K562 (cell line): ENCODE measurements around the gene RHO. TPM values are rescaled to one million over a fixed set of nuclear protein-coding genes. Genes with fewer than 3 reads are reported as not detected.

Experiments
- ATAC-seq: fragments of 200-7000 bp; cut with Tn5 transposase; 3 replicates; pipeline ENCODE4 v1.9.1; 2020; ENCODE audit warnings: moderate library complexity
- BruUV-seq: library from RNA; stranded (reverse); fragments of 400-500 nt; replicated peaks from 2 replicates; lab custom pipeline; 2021; lab: Mats Ljungman, UMichigan
- CTCF ChIA-PET: fragments of 300-600 bp; formaldehyde crosslinking; extraction: SDS; loops from one replicate; lab custom pipeline; 2021; ENCODE audit warnings: low intra/inter-chr PET ratio; lab: Yijun Ruan, JAX
- POLR2A ChIA-PET: fragments of 300-600, 350-650 bp; sonication (Branson Sonifier 250); formaldehyde crosslinking; extraction: SDS; loops from one replicate; lab custom pipeline; 2021; ENCODE audit warnings: antibody characterized with exemption, inconsistent platforms; lab: Yijun Ruan, JAX
- DNase-seq, 4 experiments: peaks; one replicate each; pipeline versions ENCODE4 v3.0.0 to v3.0.0-alpha.2; 2011 to 2018; ENCODE audit warnings: low spot score in 3 of 4, mixed read lengths in 3 of 4; ENCODE audit errors: extremely low read depth in 1 of 4
- FAIRE-seq: peaks from 2 replicates; lab custom pipeline; 2011; peaks lifted over from hg19 to GRCh38; lab: Jason Lieb, UNC
- H2AFZ ChIP-seq: 2 replicates; pipeline ENCODE4 v1.6.0; 2011; ENCODE audit warnings: low read depth, low read length, control low read depth, inconsistent platforms
- H3K27ac ChIP-seq: fragments of 200-600 bp; 3 replicates; pipeline ENCODE4 v1.8.0; 2011; ENCODE audit warnings: low read depth, mild to moderate bottlenecking, control low read depth, inconsistent platforms, low read length, moderate library complexity, mixed read lengths; ENCODE audit errors: extremely low read depth
- H3K27me3 ChIP-seq, 2 experiments: fragments of 300-600 bp in 1 of 2; 2 replicates in 1 of 2; 3 replicates in 1 of 2; pipeline versions ENCODE4 v1.6.0 to v1.8.0; 2011; ENCODE audit warnings: inconsistent platforms in 2 of 2, low read length in 2 of 2, mild to moderate bottlenecking in 1 of 2, mixed read lengths in 1 of 2, moderate library complexity in 1 of 2; ENCODE audit not compliant: control insufficient read depth in 2 of 2, insufficient read depth in 2 of 2
- H3K36me3 ChIP-seq: fragments of 300-600 bp; 3 replicates; pipeline ENCODE4 v1.8.0; 2011; ENCODE audit warnings: mild to moderate bottlenecking, low read length, inconsistent platforms; ENCODE audit not compliant: control insufficient read depth, insufficient read depth
- H3K4me1 ChIP-seq, 2 experiments: fragments of 200-600 bp in 1 of 2; replicated peaks in 1 of 2; 2 replicates in 1 of 2; 3 replicates in 1 of 2; pipeline versions ENCODE4 v1.5.1 to v1.8.0; 2011; ENCODE audit warnings: inconsistent platforms in 2 of 2, low read length in 2 of 2, mild to moderate bottlenecking in 1 of 2, mixed read lengths in 1 of 2, moderate library complexity in 1 of 2; ENCODE audit not compliant: control insufficient read depth in 2 of 2, insufficient read depth in 2 of 2
- H3K4me2 ChIP-seq: 2 replicates; pipeline ENCODE4 v1.6.1; 2011; ENCODE audit warnings: low read length, control low read depth, inconsistent platforms, mixed read lengths; ENCODE audit not compliant: insufficient read depth
- H3K4me3 ChIP-seq: fragments of 200-600 bp; sonication (generic), shearing (Covaris generic); 2 replicates; pipeline ENCODE4 v1.5.1; 2016; ENCODE audit warnings: control low read depth, inconsistent platforms
- H3K79me2 ChIP-seq: fragments of 200-600 bp; 3 replicates; pipeline ENCODE4 v1.8.0; 2011; ENCODE audit warnings: low read length, inconsistent platforms; ENCODE audit not compliant: control insufficient read depth, insufficient read depth
- H3K9ac ChIP-seq, 2 experiments: 2 replicates each; pipeline versions ENCODE4 v1.6.0 to v1.6.1; 2011; ENCODE audit warnings: low read depth in 2 of 2, low read length in 2 of 2, control low read depth in 1 of 2, inconsistent platforms in 1 of 2, mild to moderate bottlenecking in 1 of 2, mixed read lengths in 1 of 2; ENCODE audit not compliant: insufficient read depth in 1 of 2
- H3K9me1 ChIP-seq: one replicate; pipeline ENCODE4 v1.6.0; 2011; ENCODE audit warnings: inconsistent platforms, mild to moderate bottlenecking, low read length, moderate library complexity; ENCODE audit not compliant: control insufficient read depth, insufficient read depth
- H3K9me3 ChIP-seq: replicated peaks from 2 replicates; pipeline ENCODE4 v1.5.1; 2011; ENCODE audit warnings: low read depth, low read length, inconsistent platforms; ENCODE audit not compliant: control insufficient read depth, insufficient read depth
- H4K20me1 ChIP-seq: replicated peaks from 2 replicates; pipeline ENCODE4 v1.6.1; 2011; ENCODE audit warnings: low read length, inconsistent platforms, mixed read lengths; ENCODE audit not compliant: control insufficient read depth, insufficient read depth
- BRCA1 ChIP-seq, 2 experiments: fragments of 450-650 bp in 1 of 2; sonication (generic) in 1 of 2; formaldehyde crosslinking in 1 of 2; IDR thresholded peaks; 2 replicates each; pipeline versions ENCODE4 v1.5.0 to v1.6.1; 2017 to 2020; ENCODE audit warnings: mild to moderate bottlenecking in 1 of 2, missing genetic modification reagents in 1 of 2
- HMG20B ChIP-seq: fragments of 250-450 bp; sonication (Bioruptor Pico); IDR thresholded peaks from 2 replicates; pipeline ENCODE4 v1.5.0; 2021; ENCODE audit warnings: mild to moderate bottlenecking
- KDM1A ChIP-seq, 2 experiments: fragments of 450-650 bp; IDR thresholded peaks; 2 replicates each; pipeline ENCODE4 v1.6.1; 2016; ENCODE audit warnings: mild to moderate bottlenecking in 2 of 2
- MTA2 ChIP-seq: fragments of 450-650 bp; IDR thresholded peaks from 2 replicates; pipeline ENCODE4 v1.6.1; 2016; ENCODE audit warnings: low read depth
- MXI1 ChIP-seq: IDR thresholded peaks from 2 replicates; pipeline ENCODE4 v1.6.1; 2011; ENCODE audit warnings: low read depth, mild to moderate bottlenecking, improper control_type of control experiment, low read length
- POLR2G ChIP-seq: fragments of 200-400 bp; formaldehyde crosslinking; IDR thresholded peaks from 2 replicates; pipeline ENCODE4 v1.6.1; 2017; ENCODE audit warnings: low read depth, mild to moderate bottlenecking, antibody characterized with exemption, low read length, moderate library complexity
- SMARCB1 ChIP-seq: IDR thresholded peaks from 2 replicates; pipeline ENCODE4 v1.6.1; 2011; ENCODE audit warnings: improper control_type of control experiment, low read depth; ENCODE audit not compliant: insufficient read length
- SP2 ChIP-seq: IDR thresholded peaks from 2 replicates; pipeline ENCODE4 v1.6.1; 2011; ENCODE audit warnings: mild to moderate bottlenecking, low read depth, low read length, moderate library complexity; ENCODE audit not compliant: poor library complexity, severe bottlenecking; ENCODE audit errors: extremely low read depth
- ZNF232 ChIP-seq: sonication (generic); formaldehyde crosslinking; IDR thresholded peaks from 2 replicates; pipeline ENCODE4 v1.8.0; 2022; ENCODE audit warnings: mild to moderate bottlenecking, missing genetic modification reagents
- ZNF707 ChIP-seq: fragments of 250-450 bp; sonication (Bioruptor Pico); conservative IDR thresholded peaks from 2 replicates; pipeline ENCODE4 v1.8.0; 2022; ENCODE audit warnings: inconsistent platforms, mild to moderate bottlenecking, moderate library complexity
- WGBS: fragments of 100-300 bp; shearing (Covaris generic); methylation state at CpG from one replicate; pipeline ENCODE4 v1.1.6; 2016; ENCODE audit warnings: low coverage, mixed read lengths; ENCODE audit not compliant: insufficient coverage; ENCODE audit errors: missing lambda C conversion rate; 5-methylcytosine and 5-hydroxymethylcytosine counted together
- in situ Hi-C: fragments of 300-500 bp; cut with MboI; formaldehyde crosslinking; loops from 4 replicates; pipeline ENCODE4 v1.15.0; 2018; ENCODE audit warnings: inconsistent platforms, mixed read lengths
- intact Hi-C: fragments of 100-400 bp; cut with micrococcal nuclease; formaldehyde crosslinking; loops from 2 replicates; pipeline ENCODE4 v1.14.2; 2022
- polyA plus RNA-seq, 8 experiments: library from polyadenylated mRNA; depleted of rRNA in 4 of 8; stranded (reverse) in 5 of 8; unstranded in 3 of 8; fragments of >200 nt; fragmentation: Nextera tagmentation in 2 of 8; fragmentation: Illumina TruSeq in 1 of 8; extraction: Ambion mirVana in 2 of 8; extraction: Trizol in 1 of 8; gene quantifications; 2 replicates each; pipeline versions ENCODE4 v1.2.1 to v1.2.3, GENCODE V29; 2011 to 2014; ENCODE audit warnings: inconsistent platforms in 1 of 8, missing spikeins in 1 of 8
- total RNA-seq, 7 experiments: library from RNA; depleted of rRNA in 6 of 7; stranded (reverse); fragments of >200 nt in 6 of 7; fragmentation: Illumina TruSeq in 2 of 7; extraction: Trizol in 2 of 7; gene quantifications; 2 replicates each; pipeline versions ENCODE4 v1.2.1 to v1.2.3, GENCODE V29; 2011 to 2021; ENCODE audit warnings: low replicate concordance in 1 of 7
- TF ChIP-seq, protein P1 (sequence below), 2 experiments: IDR thresholded peaks; 2 replicates each; pipeline ENCODE4 v1.6.1; 2011; ENCODE audit warnings: borderline replicate concordance in 1 of 2, control low read depth in 1 of 2, low read depth in 1 of 2, low read length in 1 of 2, mild to moderate bottlenecking in 1 of 2, mixed read lengths in 1 of 2, moderate library complexity in 1 of 2; ENCODE audit not compliant: insufficient read depth in 1 of 2, insufficient read length in 1 of 2, poor library complexity in 1 of 2, severe bottlenecking in 1 of 2; ENCODE audit errors: extremely low read depth in 1 of 2
- TF ChIP-seq, protein P2 (sequence below): fragments of 250-450 bp; sonication (Bioruptor Pico); IDR thresholded peaks from 2 replicates; pipeline ENCODE4 v1.5.0; 2021; ENCODE audit warnings: mild to moderate bottlenecking, moderate library complexity

RHO gene
- total and polyA plus RNA-seq, 9 of the 15 experiments (the other 6 are each of a cell fraction or from before 2014, with no cell fraction given), result not detected

DNA sequence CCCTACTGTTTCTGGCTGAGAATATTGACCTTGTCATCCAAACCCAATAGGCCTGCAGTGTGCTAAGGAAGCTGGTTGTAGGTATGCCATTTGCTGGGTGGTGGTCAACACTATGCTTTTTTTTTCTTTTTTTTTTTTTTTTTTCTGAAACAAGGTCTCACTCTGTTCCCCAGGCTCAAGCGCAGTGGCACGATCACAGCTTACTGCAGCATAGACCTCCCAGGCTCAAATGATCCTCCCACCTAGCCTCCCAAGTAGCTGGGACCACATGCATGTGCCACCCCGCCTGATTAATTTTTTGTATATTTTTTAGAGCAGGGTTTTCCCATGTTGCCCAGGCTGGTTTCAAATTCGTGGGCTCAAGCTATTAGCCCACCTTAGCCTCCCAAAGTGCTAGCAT lies 35.7 kb upstream of the RHO start:
- no peaks in the 10 kb centered on the region for H3K27me3 ChIP-seq
- H2AFZ ChIP-seq, result no peak overlapping the region
- no peak overlapping the region for H3K9ac ChIP-seq
- no peak overlapping the region for H3K4me2 ChIP-seq
- H3K9me3 ChIP-seq, result no peaks in the 10 kb centered on the region
- H3K4me3 ChIP-seq, result no peak overlapping the region
- no peaks in the 10 kb centered on the region for H3K9me1 ChIP-seq
- H3K79me2 ChIP-seq, result no peaks in the 10 kb centered on the region
- peaks cover 2 to 6% of the 10 kb centered on the region in 2 experiments; a peak in 3 of 5 replicates for H3K4me1 ChIP-seq
- BruUV-seq, result no TSS peak
- H3K36me3 ChIP-seq, result peaks cover 9% of the 10 kb centered on the region; the same call in 2 of the 3 replicates
- intact Hi-C loops (loop anchor here (5.0 to 10.0 kb wide), 2 partner anchors 135 to 442 kb away; no protein-coding TSS in a partner anchor), in situ Hi-C loops (loop anchor here (10.0 kb wide), 1 partner anchor 442 kb away; no protein-coding TSS in a partner anchor)
- no peak for DNase-seq
- ChIA-PET CTCF (no interaction called here), POLR2A (interaction anchor here (1.1 kb wide), 1 partner anchor 12 kb away, joined by 3 read pairs; no protein-coding TSS in a partner anchor)
- H3K27ac ChIP-seq, result no peak overlapping the region
- FAIRE-seq, result no peak
- H4K20me1 ChIP-seq, result no peaks in the 10 kb centered on the region
- 75% methylated on average over 4 of the region's 4 CpGs for WGBS
- no peak for ATAC-seq
- TF ChIP-seq SP2 (no peak), BRCA1 (IDR thresholded peaks at IDR 0.05) (no peak), BRCA1 (CRISPR knock-in tag; IDR thresholded peaks at IDR 0.05) (no peak), HMG20B (CRISPR knock-in tag) (no peak), POLR2G (no peak), ZNF707 (CRISPR knock-in tag) (no peak), SMARCB1 (no peak), ZNF232 (CRISPR knock-in tag) (no peak), KDM1A (IDR thresholded peaks at IDR 0.05) (no peak), MXI1 (no peak), MTA2 (no peak)
- TF ChIP-seq, protein P1, sequence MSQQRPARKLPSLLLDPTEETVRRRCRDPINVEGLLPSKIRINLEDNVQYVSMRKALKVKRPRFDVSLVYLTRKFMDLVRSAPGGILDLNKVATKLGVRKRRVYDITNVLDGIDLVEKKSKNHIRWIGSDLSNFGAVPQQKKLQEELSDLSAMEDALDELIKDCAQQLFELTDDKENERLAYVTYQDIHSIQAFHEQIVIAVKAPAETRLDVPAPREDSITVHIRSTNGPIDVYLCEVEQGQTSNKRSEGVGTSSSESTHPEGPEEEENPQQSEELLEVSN (IDR thresholded peaks at IDR 0.05; ENCODE audit: borderline replicate concordance in 1 of 2, extremely low read depth in 1 of 2, insufficient read depth in 1 of 2, insufficient read length in 1 of 2, low read depth in 1 of 2, low read length in 1 of 2, poor library complexity in 1 of 2, severe bottlenecking in 1 of 2), result no peak
- TF ChIP-seq, protein P2, sequence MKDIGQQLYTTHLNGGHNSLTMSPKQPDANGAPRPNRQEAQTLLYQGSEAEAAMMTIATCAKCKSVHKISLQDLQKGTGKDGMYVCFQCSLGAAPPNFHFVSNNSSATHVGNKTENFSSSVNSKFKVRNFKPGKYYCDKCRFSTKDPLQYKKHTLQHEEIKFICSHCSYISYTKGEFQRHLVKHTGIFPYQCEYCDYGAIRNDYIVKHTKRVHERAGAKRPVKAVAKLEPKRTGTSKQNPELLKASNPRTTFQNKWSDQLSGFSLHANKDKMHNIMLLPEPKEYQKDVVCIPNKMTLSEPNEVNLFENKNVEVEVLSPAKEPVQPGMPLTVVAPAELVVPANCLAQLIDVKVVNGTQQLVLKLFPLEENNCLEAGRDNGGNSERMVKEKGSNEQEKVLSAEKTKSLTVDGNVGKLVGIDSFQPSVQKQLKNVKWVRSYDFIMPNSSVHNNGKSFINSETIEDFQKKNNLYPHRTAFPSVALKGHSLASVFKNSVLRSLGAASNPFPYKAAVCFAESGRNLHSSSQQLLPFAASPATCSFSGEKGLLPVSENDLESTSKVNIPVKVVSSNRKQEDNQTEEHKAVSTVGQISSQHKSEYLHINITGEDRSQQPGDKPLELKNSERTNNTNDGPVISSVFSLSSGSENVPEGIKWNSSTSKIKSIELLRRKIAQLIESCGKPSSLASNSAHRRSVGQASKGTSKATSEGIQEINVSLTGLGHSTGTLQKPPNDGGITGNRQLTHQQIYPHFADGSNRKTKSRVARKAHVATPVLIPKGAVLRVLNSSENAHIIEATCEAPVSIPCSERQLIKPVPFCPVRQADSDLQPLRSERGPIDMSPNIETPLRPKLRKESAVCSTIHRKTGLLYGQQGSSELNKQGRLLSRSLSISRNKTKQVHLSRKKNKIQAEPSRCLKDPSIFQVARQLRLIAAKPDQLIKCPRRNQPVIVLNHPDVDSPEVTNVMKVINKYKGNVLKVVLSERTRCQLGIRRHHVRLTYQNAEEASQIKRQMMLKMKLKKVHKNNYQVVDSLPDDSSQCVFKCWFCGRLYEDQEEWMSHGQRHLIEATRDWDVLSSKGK (CRISPR knock-in tag), result no peak
